ENCODE measurements around the gene CLCN2.
A peak's percentile ranks its signal among the peaks of the same experiment; 100 is the strongest.

The CLCN2 gene

GRCh38 chr3:184345317-184346144, 15.9 kb downstream of the CLCN2 start:
- Histone ChIP-seq H3K4me1 (ENCODE audit: control insufficient read depth, insufficient read depth, low read depth, low read length) (peaks cover 58% of the 10 kb centered on the region), H4K91ac (ENCODE audit: low read length) (no peak overlapping the region), H3K36me3 (ENCODE audit: control insufficient read depth in 1 of 2, insufficient read depth in 2 of 2, low read depth in 1 of 2, low read length in 2 of 2) (peaks cover 37 to 42% of the 10 kb centered on the region in 2 experiments), H2BK12ac (ENCODE audit: low read length in 2 of 2) (no peak overlapping the region), H2BK15ac (ENCODE audit: low read depth, poor library complexity, severe bottlenecking) (no peak overlapping the region), H2BK120ac (ENCODE audit: low read depth, low read length) (no peak overlapping the region), H3K79me1 (replicated peaks; ENCODE audit: low read length, poor library complexity, severe bottlenecking) (peaks cover 12% of the 10 kb centered on the region), H3K27ac (ENCODE audit: low read length, poor library complexity, severe bottlenecking) (peak overlapping the region; percentile 62), H3K9ac (ENCODE audit: low read length) (peak overlapping the region; percentile 16), H3K14ac (ENCODE audit: low read length in 2 of 2) (no peak overlapping the region), H3K27me3 (ENCODE audit: control insufficient read depth in 1 of 2, insufficient read depth in 1 of 2, low read length in 2 of 2) (no peaks in the 10 kb centered on the region), H3K4me3 (ENCODE audit: insufficient read depth in 1 of 2, low read depth in 1 of 2, low read length in 2 of 2) (no peak overlapping the region), H2BK5ac (ENCODE audit: low read depth, low read length, poor library complexity, severe bottlenecking) (no peak overlapping the region), H2AK5ac (ENCODE audit: low read length, severe bottlenecking) (peak overlapping the region; percentile 58), H3K4ac (ENCODE audit: low read depth in 1 of 2, low read length in 2 of 2) (no peak overlapping the region), H3K23ac (ENCODE audit: low read length in 2 of 2) (no peak overlapping the region), H2AFZ (ENCODE audit: low read depth, low read length) (no peak overlapping the region), H3K4me2 (ENCODE audit: low read length, poor library complexity, severe bottlenecking) (peak overlapping the region; percentile 13), H4K8ac (ENCODE audit: low read length) (no peak overlapping the region), H3K9me3 (ENCODE audit: control insufficient read depth, low read length) (no peaks in the 10 kb centered on the region), H3K18ac (ENCODE audit: low read depth in 1 of 2, low read length in 2 of 2) (peak overlapping the region in 1 of 2 experiments; percentile 54)
- peak; percentile 76 for DNase-seq
- 48% methylated on average over 12 of the region's 14 CpGs for WGBS

- H2BK15ac ChIP-seq (ENCODE audit: low read depth, poor library complexity, severe bottlenecking) = no peak overlapping the region
- H4K8ac ChIP-seq (ENCODE audit: low read length) = no peak overlapping the region
- no peak overlapping the region for H4K91ac ChIP-seq (ENCODE audit: low read length)
Measured at GRCh38 chr3:184344579-184345316, 16.7 kb downstream of the CLCN2 start.

GRCh38 chr3:184343200-184343876, 18.1 kb downstream of the CLCN2 start:
- no peaks in the 10 kb centered on the region for H3K9me3 ChIP-seq (ENCODE audit: control insufficient read depth, low read length)
- no peak overlapping the region for H3K4me2 ChIP-seq (ENCODE audit: low read length, poor library complexity, severe bottlenecking)
- no peak overlapping the region for H3K9ac ChIP-seq (ENCODE audit: low read length)
- H2AFZ ChIP-seq (ENCODE audit: low read depth, low read length) = no peak overlapping the region
- no peak overlapping the region for H2BK5ac ChIP-seq (ENCODE audit: low read depth, low read length, poor library complexity, severe bottlenecking)
- 91% methylated on average over 5 of the region's 5 CpGs for WGBS
- H3K14ac ChIP-seq (ENCODE audit: low read length in 2 of 2) = peak overlapping the region in 1 of 2 experiments; percentile 63
- DNase-seq = no peak
- no peak overlapping the region for H3K4ac ChIP-seq (ENCODE audit: low read depth in 1 of 2, low read length in 2 of 2)
- no peak overlapping the region for H2BK12ac ChIP-seq (ENCODE audit: low read length in 2 of 2)
- H3K4me3 ChIP-seq (ENCODE audit: insufficient read depth in 1 of 2, low read depth in 1 of 2, low read length in 2 of 2) = no peak overlapping the region
- no peak overlapping the region for H3K23ac ChIP-seq (ENCODE audit: low read length in 2 of 2)
- H2AK5ac ChIP-seq (ENCODE audit: low read length, severe bottlenecking) = no peak overlapping the region
- H3K27ac ChIP-seq (ENCODE audit: low read length, poor library complexity, severe bottlenecking) = peak overlapping the region; percentile 46
- no peak overlapping the region for H3K18ac ChIP-seq (ENCODE audit: low read depth in 1 of 2, low read length in 2 of 2)
- H4K91ac ChIP-seq (ENCODE audit: low read length) = no peak overlapping the region
- H3K27me3 ChIP-seq (ENCODE audit: control insufficient read depth in 1 of 2, insufficient read depth in 1 of 2, low read length in 2 of 2) = no peaks in the 10 kb centered on the region
- peaks cover 40 to 42% of the 10 kb centered on the region in 2 experiments for H3K36me3 ChIP-seq (ENCODE audit: control insufficient read depth in 1 of 2, insufficient read depth in 2 of 2, low read depth in 1 of 2, low read length in 2 of 2)
- no peak overlapping the region for H2BK15ac ChIP-seq (ENCODE audit: low read depth, poor library complexity, severe bottlenecking)
- H3K79me1 ChIP-seq (replicated peaks; ENCODE audit: low read length, poor library complexity, severe bottlenecking) = peaks cover 22% of the 10 kb centered on the region
- no peak overlapping the region for H2BK120ac ChIP-seq (ENCODE audit: low read depth, low read length)
- no peak overlapping the region for H4K8ac ChIP-seq (ENCODE audit: low read length)
- peaks cover 55% of the 10 kb centered on the region for H3K4me1 ChIP-seq (ENCODE audit: control insufficient read depth, insufficient read depth, low read depth, low read length)

More at GRCh38 chr3:184344579-184345316, 16.7 kb downstream of the CLCN2 start:
- Histone ChIP-seq H2BK5ac (ENCODE audit: low read depth, low read length, poor library complexity, severe bottlenecking) (no peak overlapping the region), H3K23ac (ENCODE audit: low read length in 2 of 2) (no peak overlapping the region), H3K27ac (ENCODE audit: low read length, poor library complexity, severe bottlenecking) (no peak overlapping the region), H3K36me3 (ENCODE audit: control insufficient read depth in 1 of 2, insufficient read depth in 2 of 2, low read depth in 1 of 2, low read length in 2 of 2) (peaks cover 37 to 42% of the 10 kb centered on the region in 2 experiments), H3K4me2 (ENCODE audit: low read length, poor library complexity, severe bottlenecking) (no peak overlapping the region), H3K9me3 (ENCODE audit: control insufficient read depth, low read length) (no peaks in the 10 kb centered on the region), H3K27me3 (ENCODE audit: control insufficient read depth in 1 of 2, insufficient read depth in 1 of 2, low read length in 2 of 2) (no peaks in the 10 kb centered on the region), H2BK12ac (ENCODE audit: low read length in 2 of 2) (no peak overlapping the region), H2AK5ac (ENCODE audit: low read length, severe bottlenecking) (peak overlapping the region; percentile 89), H3K79me1 (replicated peaks; ENCODE audit: low read length, poor library complexity, severe bottlenecking) (peaks cover 12% of the 10 kb centered on the region), H3K4ac (ENCODE audit: low read depth in 1 of 2, low read length in 2 of 2) (no peak overlapping the region), H3K4me1 (ENCODE audit: control insufficient read depth, insufficient read depth, low read depth, low read length) (peaks cover 54% of the 10 kb centered on the region), H3K9ac (ENCODE audit: low read length) (no peak overlapping the region), H3K18ac (ENCODE audit: low read depth in 1 of 2, low read length in 2 of 2) (peak overlapping the region in 1 of 2 experiments; percentile 46), H2BK120ac (ENCODE audit: low read depth, low read length) (no peak overlapping the region), H3K4me3 (ENCODE audit: insufficient read depth in 1 of 2, low read depth in 1 of 2, low read length in 2 of 2) (no peak overlapping the region), H3K14ac (ENCODE audit: low read length in 2 of 2) (no peak overlapping the region), H2AFZ (ENCODE audit: low read depth, low read length) (no peak overlapping the region)
- no peak for DNase-seq
- WGBS = 92% methylated on average over 20 of the region's 24 CpGs

GRCh38 chr3:184341925-184342324, 19.5 kb downstream of the CLCN2 start:
- Histone ChIP-seq H3K9ac (ENCODE audit: low read length) (no peak overlapping the region), H3K4me1 (ENCODE audit: control insufficient read depth, insufficient read depth, low read depth, low read length) (peaks cover 55% of the 10 kb centered on the region), H2BK120ac (ENCODE audit: low read depth, low read length) (no peak overlapping the region), H3K27ac (ENCODE audit: low read length, poor library complexity, severe bottlenecking) (no peak overlapping the region), H4K8ac (ENCODE audit: low read length) (no peak overlapping the region), H3K4ac (ENCODE audit: low read depth in 1 of 2, low read length in 2 of 2) (no peak overlapping the region), H3K36me3 (ENCODE audit: control insufficient read depth in 1 of 2, insufficient read depth in 2 of 2, low read depth in 1 of 2, low read length in 2 of 2) (peaks cover 38 to 40% of the 10 kb centered on the region in 2 experiments), H2AK5ac (ENCODE audit: low read length, severe bottlenecking) (no peak overlapping the region), H3K18ac (ENCODE audit: low read depth in 1 of 2, low read length in 2 of 2) (no peak overlapping the region), H2BK15ac (ENCODE audit: low read depth, poor library complexity, severe bottlenecking) (no peak overlapping the region), H3K14ac (ENCODE audit: low read length in 2 of 2) (no peak overlapping the region), H3K79me1 (replicated peaks; ENCODE audit: low read length, poor library complexity, severe bottlenecking) (peaks cover 28% of the 10 kb centered on the region), H2AFZ (ENCODE audit: low read depth, low read length) (no peak overlapping the region), H2BK5ac (ENCODE audit: low read depth, low read length, poor library complexity, severe bottlenecking) (no peak overlapping the region), H3K4me3 (ENCODE audit: insufficient read depth in 1 of 2, low read depth in 1 of 2, low read length in 2 of 2) (no peak overlapping the region), H2BK12ac (ENCODE audit: low read length in 2 of 2) (no peak overlapping the region), H3K4me2 (ENCODE audit: low read length, poor library complexity, severe bottlenecking) (no peak overlapping the region), H3K9me3 (ENCODE audit: control insufficient read depth, low read length) (no peaks in the 10 kb centered on the region), H3K23ac (ENCODE audit: low read length in 2 of 2) (no peak overlapping the region), H4K91ac (ENCODE audit: low read length) (no peak overlapping the region), H3K27me3 (ENCODE audit: control insufficient read depth in 1 of 2, insufficient read depth in 1 of 2, low read length in 2 of 2) (no peaks in the 10 kb centered on the region)
- no peak for DNase-seq
- WGBS = 90% methylated on average over 7 of the region's 7 CpGs

All from mesenchymal stem cell (in vitro differentiated cells and primary cell).